Activated B cell treated with CpG ODN at 0.5 μM for 24 hours (primary cell): ENCODE results near the gene DCP1A. TPM values are rescaled to one million over a fixed set of nuclear protein-coding genes. Genes with fewer than 3 reads are reported as not detected.

Source experiments
- ATAC-seq: fragments of 200-7000 bp; cut with Tn5 transposase; one replicate; pipeline ENCODE4 v1.10.0; 2021; ENCODE audit warnings: low read depth, mild to moderate bottlenecking, moderate library complexity
- CTCF ChIA-PET: fragments of 350-600 bp; sonication (Branson Sonifier 250); formaldehyde crosslinking; loops from one replicate; lab custom pipeline; 2021; ENCODE audit warnings: antibody characterized with exemption; lab: Charles Lee
- POLR2A ChIA-PET: fragments of 350-600 bp; sonication (Branson Sonifier 250); formaldehyde crosslinking; loops from one replicate; lab custom pipeline; 2021; ENCODE audit warnings: antibody characterized with exemption; lab: Charles Lee
- DNase-seq: peaks from one replicate; pipeline ENCODE4 v3.0.0; 2022
- H3K27ac Mint-ChIP-seq: one replicate; pipeline ENCODE4 v1.8.0; 2020; ENCODE audit warnings: mixed read lengths
- H3K27me3 Mint-ChIP-seq: one replicate; pipeline ENCODE4 v1.8.0; 2021; ENCODE audit warnings: mixed read lengths
- H3K36me3 Mint-ChIP-seq: one replicate; pipeline ENCODE4 v1.8.0; 2021; ENCODE audit warnings: low read depth, mixed read lengths
- H3K4me1 Mint-ChIP-seq: one replicate; pipeline ENCODE4 v1.8.0; 2021; ENCODE audit warnings: mixed read lengths
- H3K4me3 Mint-ChIP-seq: one replicate; pipeline ENCODE4 v1.8.0; 2020; ENCODE audit warnings: mild to moderate bottlenecking, mixed read lengths
- H3K9me3 Mint-ChIP-seq: one replicate; pipeline ENCODE4 v1.8.0; 2020; ENCODE audit warnings: mixed read lengths
- CTCF ChIP-seq: fragments of 200-600 bp; IDR thresholded peaks from one replicate; pipeline ENCODE4 v1.8.0; 2022; ENCODE audit warnings: antibody characterized with exemption, mild to moderate bottlenecking
- intact Hi-C: fragments of 100-400 bp; cut with micrococcal nuclease; formaldehyde crosslinking; loops from one replicate; pipeline ENCODE4 v1.15.1; 2024
- total RNA-seq: library from RNA; stranded (reverse); gene quantifications from 2 replicates; pipeline ENCODE4 v1.2.3, GENCODE V29; 2022

The DCP1A gene
- total RNA-seq, 1 donor from 2014 or later: 35.1 TPM

- POLR2A ChIA-PET: interaction anchor here (0.7 kb wide), 1 partner anchor 9 kb away, joined by 12 read pairs; no protein-coding TSS in a partner anchor
- intact Hi-C loops: no loop called here
These were observed 83.4 kb downstream of the DCP1A start for GRCh38 chr3:53263907-53264306.

GRCh38 chr3:53261712-53262111 lies 85.6 kb downstream of the DCP1A start:
- CTCF ChIA-PET: no interaction called here
- Mint-ChIP-seq H3K36me3 (no peaks in the 10 kb centered on the region), H3K27me3 (no peaks in the 10 kb centered on the region), H3K4me3 (no peak overlapping the region), H3K4me1 (no peaks in the 10 kb centered on the region), H3K9me3 (no peaks in the 10 kb centered on the region), H3K27ac (no peak overlapping the region)
- intact Hi-C loops: no loop called here
- POLR2A ChIA-PET: interaction anchor here (0.7 kb wide), 1 partner anchor 20 kb away, joined by 6 read pairs; no protein-coding TSS in a partner anchor
- ATAC-seq: no peak
- no peak for TF ChIP-seq CTCF
- no peak for DNase-seq

More at GRCh38 chr3:53263907-53264306, 83.4 kb downstream of the DCP1A start:
- no peaks in the 10 kb centered on the region for H3K9me3 Mint-ChIP-seq
- H3K36me3 Mint-ChIP-seq: no peaks in the 10 kb centered on the region
- H3K27me3 Mint-ChIP-seq: no peaks in the 10 kb centered on the region
- DNase-seq: no peak
- CTCF ChIA-PET: no interaction called here
- no peak overlapping the region for H3K4me3 Mint-ChIP-seq
- no peak for ATAC-seq
- no peaks in the 10 kb centered on the region for H3K4me1 Mint-ChIP-seq
- H3K27ac Mint-ChIP-seq: no peak overlapping the region
- no peak for TF ChIP-seq CTCF

GRCh38 chr3:53260286-53260785 lies 87.0 kb downstream of the DCP1A start:
- no peaks in the 10 kb centered on the region for H3K36me3 Mint-ChIP-seq
- intact Hi-C loops: no loop called here
- no peaks in the 10 kb centered on the region for H3K27me3 Mint-ChIP-seq
- ATAC-seq (no peak), DNase-seq (no peak)
- no peak overlapping the region for H3K27ac Mint-ChIP-seq
- TF ChIP-seq CTCF: no peak
- H3K9me3 Mint-ChIP-seq: no peaks in the 10 kb centered on the region
- CTCF ChIA-PET: no interaction called here
- peaks cover 2% of the 10 kb centered on the region for H3K4me1 Mint-ChIP-seq
- POLR2A ChIA-PET: no interaction called here
- H3K4me3 Mint-ChIP-seq: no peak overlapping the region

GRCh38 chr3:53259427-53260259 lies 87.7 kb downstream of the DCP1A start:
- intact Hi-C loops: no loop called here
- ATAC-seq: no peak
- CTCF ChIA-PET: no interaction called here

More at GRCh38 chr3:53259427-53260259, 87.7 kb downstream of the DCP1A start:
- no peak for DNase-seq
- no peaks in the 10 kb centered on the region for H3K36me3 Mint-ChIP-seq
- H3K9me3 Mint-ChIP-seq: no peaks in the 10 kb centered on the region
- H3K4me3 Mint-ChIP-seq: no peak overlapping the region
- TF ChIP-seq CTCF: no peak
- no peak overlapping the region for H3K27ac Mint-ChIP-seq
- peaks cover 6% of the 10 kb centered on the region for H3K4me1 Mint-ChIP-seq
- POLR2A ChIA-PET: no interaction called here
- no peaks in the 10 kb centered on the region for H3K27me3 Mint-ChIP-seq
